Measurements from ENCODE around the gene MYL9.

Gene MYL9

GRCh38 chr20:36543184-36544133 lies 2.1 kb downstream of the MYL9 start:
- H3K27me3 ChIP-seq = peaks cover 0 to 14% (median 0%) of the 10 kb centered on the region in 11 experiments; a peak in 5 of 22 replicates
- no peaks in the 10 kb centered on the region; a peak in 2 of 22 replicates for H4K20me1 ChIP-seq
- H3K36me3 ChIP-seq = no peaks in the 10 kb centered on the region
- no peak overlapping the region for H3K4me3 ChIP-seq
- no peak overlapping the region for H3K9ac ChIP-seq
- H3K27ac ChIP-seq = no peak overlapping the region
- H3K4me2 ChIP-seq = peak overlapping the region in 4 of 11 experiments; percentile 11 to 19 (median 15); a peak in 5 of 22 replicates
- H3K9me3 ChIP-seq (replicated peaks in 1 of 11) = no peaks in the 10 kb centered on the region
- TF ChIP-seq Cebpa-rat (IDR thresholded peaks at IDR 0.05) = no peak
- H3K4me1 ChIP-seq = peaks cover 0 to 20% (median 8%) of the 10 kb centered on the region in 10 experiments; a peak in 7 of 20 replicates

GRCh38 chr20:36544134-36545018 lies 3.1 kb downstream of the MYL9 start:
- Histone ChIP-seq H3K27me3 (peaks cover 0 to 14% (median 0%) of the 10 kb centered on the region in 11 experiments; a peak in 5 of 22 replicates), H3K9me3 (replicated peaks in 1 of 11) (no peaks in the 10 kb centered on the region), H3K36me3 (no peaks in the 10 kb centered on the region), H3K4me1 (peaks cover 0 to 20% (median 8%) of the 10 kb centered on the region in 10 experiments; a peak in 7 of 20 replicates), H3K27ac (no peak overlapping the region), H3K4me2 (no peak overlapping the region), H3K9ac (no peak overlapping the region), H4K20me1 (no peaks in the 10 kb centered on the region; a peak in 2 of 22 replicates), H3K4me3 (no peak overlapping the region)
- no peak for TF ChIP-seq Cebpa-rat (IDR thresholded peaks at IDR 0.05)

DNA sequence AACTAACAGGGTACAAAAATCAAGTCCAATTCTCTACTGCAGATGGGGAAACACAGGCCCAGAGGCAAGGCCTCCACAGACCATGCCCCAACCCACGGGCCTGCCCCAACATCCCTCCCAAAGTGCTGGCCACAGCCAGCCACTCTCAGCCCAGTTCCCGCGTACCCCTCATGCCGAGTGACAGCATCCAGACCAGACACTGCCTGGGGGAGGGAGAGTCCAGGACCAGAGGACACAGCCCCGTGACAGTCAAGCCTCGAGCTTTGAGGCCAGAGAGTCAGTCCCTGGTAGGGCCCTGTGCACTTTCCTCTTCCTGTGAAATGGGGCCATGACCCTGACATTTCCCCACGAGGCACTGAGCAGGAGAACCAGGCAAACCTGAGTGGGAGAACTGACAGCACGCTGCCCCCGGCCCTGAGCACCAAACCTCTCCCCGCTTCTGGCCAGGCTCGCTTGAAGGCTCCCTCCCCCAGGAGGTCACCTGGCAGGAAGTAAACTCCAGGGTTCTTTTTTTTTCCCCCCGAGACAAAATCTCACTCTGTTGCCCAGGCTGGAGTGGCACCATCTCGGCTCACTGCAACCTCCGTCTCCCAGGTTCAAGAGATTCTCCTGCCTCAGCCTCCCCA lies 4.9 kb downstream of the MYL9 start:
- Histone ChIP-seq H3K4me2 (no peak overlapping the region; a peak in 1 of 22 replicates), H3K27me3 (peaks cover 0 to 6% (median 0%) of the 10 kb centered on the region in 11 experiments; a peak in 3 of 22 replicates), H3K4me1 (peaks cover 0 to 20% (median 8%) of the 10 kb centered on the region in 10 experiments; a peak in 7 of 20 replicates), H3K4me3 (no peak overlapping the region), H3K9me3 (replicated peaks in 1 of 11) (no peaks in the 10 kb centered on the region), H3K27ac (no peak overlapping the region), H3K36me3 (no peaks in the 10 kb centered on the region), H3K9ac (peak overlapping the region in 1 of 11 experiments; percentile 19; a peak in 1 of 22 replicates), H4K20me1 (no peaks in the 10 kb centered on the region; a peak in 2 of 22 replicates)
- no peak for TF ChIP-seq Cebpa-rat (IDR thresholded peaks at IDR 0.05)

- Histone ChIP-seq H3K9ac (no peak overlapping the region), H3K4me2 (no peak overlapping the region), H3K4me1 (peaks cover 0 to 20% (median 6%) of the 10 kb centered on the region in 10 experiments; a peak in 6 of 20 replicates), H3K4me3 (no peak overlapping the region), H3K9me3 (replicated peaks in 1 of 11) (no peaks in the 10 kb centered on the region), H3K27ac (no peak overlapping the region), H3K27me3 (no peaks in the 10 kb centered on the region), H4K20me1 (no peaks in the 10 kb centered on the region; a peak in 1 of 22 replicates), H3K36me3 (no peaks in the 10 kb centered on the region)
- TF ChIP-seq Cebpa-rat (IDR thresholded peaks at IDR 0.05) = no peak
Measured at GRCh38 chr20:36547186-36548005, 6.1 kb downstream of the MYL9 start.

- no peak overlapping the region for H3K9ac ChIP-seq
- no peak for TF ChIP-seq Cebpa-rat (IDR thresholded peaks at IDR 0.05)
- no peaks in the 10 kb centered on the region; a peak in 1 of 22 replicates for H4K20me1 ChIP-seq
- no peak overlapping the region for H3K4me2 ChIP-seq
- no peaks in the 10 kb centered on the region for H3K9me3 ChIP-seq (replicated peaks in 1 of 11)
- H3K27me3 ChIP-seq = no peaks in the 10 kb centered on the region
- no peak overlapping the region for H3K27ac ChIP-seq
- peaks cover 0 to 16% (median 4%) of the 10 kb centered on the region in 10 experiments; a peak in 6 of 20 replicates for H3K4me1 ChIP-seq
- H3K36me3 ChIP-seq = no peaks in the 10 kb centered on the region
- no peak overlapping the region for H3K4me3 ChIP-seq
Measured at GRCh38 chr20:36548006-36548315, 6.6 kb downstream of the MYL9 start.

GRCh38 chr20:36548704-36549627 lies 7.6 kb downstream of the MYL9 start:
- Histone ChIP-seq H3K9ac (no peak overlapping the region), H3K4me3 (no peak overlapping the region), H3K27me3 (no peaks in the 10 kb centered on the region), H3K4me2 (no peak overlapping the region), H3K36me3 (no peaks in the 10 kb centered on the region), H3K27ac (no peak overlapping the region), H4K20me1 (no peaks in the 10 kb centered on the region; a peak in 1 of 22 replicates), H3K9me3 (replicated peaks in 1 of 11) (no peaks in the 10 kb centered on the region), H3K4me1 (peaks cover 0 to 20% (median 0%) of the 10 kb centered on the region in 10 experiments; a peak in 5 of 20 replicates)
- TF ChIP-seq Cebpa-rat (IDR thresholded peaks at IDR 0.05) = no peak

GRCh38 chr20:36549628-36549941 lies 8.3 kb downstream of the MYL9 start:
- no peaks in the 10 kb centered on the region; a peak in 1 of 22 replicates for H4K20me1 ChIP-seq
- H3K9ac ChIP-seq = no peak overlapping the region
- no peaks in the 10 kb centered on the region for H3K36me3 ChIP-seq
- no peak overlapping the region; a peak in 1 of 22 replicates for H3K27ac ChIP-seq
- TF ChIP-seq Cebpa-rat (IDR thresholded peaks at IDR 0.05) = no peak
- no peaks in the 10 kb centered on the region for H3K9me3 ChIP-seq (replicated peaks in 1 of 11)
- peaks cover 0 to 20% (median 0%) of the 10 kb centered on the region in 10 experiments; a peak in 5 of 20 replicates for H3K4me1 ChIP-seq
- H3K4me2 ChIP-seq = no peak overlapping the region
- H3K27me3 ChIP-seq = no peaks in the 10 kb centered on the region
- no peak overlapping the region for H3K4me3 ChIP-seq

Measured in BLaER1 treated with 17β-estradiol and CSF1 and Interleukin-3, amounts not matched to agents 10 nM and 100 nM (cell line).